LNCAP (cell line): ENCODE results near the gene CLCA2.
A peak's percentile ranks its signal among the peaks of the same experiment; 100 is the strongest.

Source experiments
- TF ChIP-seq, protein P1 (sequence below): fragments of 450-650 bp; IDR thresholded peaks from 2 replicates; pipeline ENCODE4 v1.5.1; 2017; ENCODE audit warnings: mild to moderate bottlenecking

CLCA2 gene

GRCh38 chr1:86410879-86411278 lies 13.1 kb upstream of the CLCA2 start:
- TF ChIP-seq, protein P1, sequence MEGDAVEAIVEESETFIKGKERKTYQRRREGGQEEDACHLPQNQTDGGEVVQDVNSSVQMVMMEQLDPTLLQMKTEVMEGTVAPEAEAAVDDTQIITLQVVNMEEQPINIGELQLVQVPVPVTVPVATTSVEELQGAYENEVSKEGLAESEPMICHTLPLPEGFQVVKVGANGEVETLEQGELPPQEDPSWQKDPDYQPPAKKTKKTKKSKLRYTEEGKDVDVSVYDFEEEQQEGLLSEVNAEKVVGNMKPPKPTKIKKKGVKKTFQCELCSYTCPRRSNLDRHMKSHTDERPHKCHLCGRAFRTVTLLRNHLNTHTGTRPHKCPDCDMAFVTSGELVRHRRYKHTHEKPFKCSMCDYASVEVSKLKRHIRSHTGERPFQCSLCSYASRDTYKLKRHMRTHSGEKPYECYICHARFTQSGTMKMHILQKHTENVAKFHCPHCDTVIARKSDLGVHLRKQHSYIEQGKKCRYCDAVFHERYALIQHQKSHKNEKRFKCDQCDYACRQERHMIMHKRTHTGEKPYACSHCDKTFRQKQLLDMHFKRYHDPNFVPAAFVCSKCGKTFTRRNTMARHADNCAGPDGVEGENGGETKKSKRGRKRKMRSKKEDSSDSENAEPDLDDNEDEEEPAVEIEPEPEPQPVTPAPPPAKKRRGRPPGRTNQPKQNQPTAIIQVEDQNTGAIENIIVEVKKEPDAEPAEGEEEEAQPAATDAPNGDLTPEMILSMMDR: no peak

- TF ChIP-seq, protein P1: no peak
Measured at GRCh38 chr1:86416343-86416742, 7.6 kb upstream of the CLCA2 start.

DNA sequence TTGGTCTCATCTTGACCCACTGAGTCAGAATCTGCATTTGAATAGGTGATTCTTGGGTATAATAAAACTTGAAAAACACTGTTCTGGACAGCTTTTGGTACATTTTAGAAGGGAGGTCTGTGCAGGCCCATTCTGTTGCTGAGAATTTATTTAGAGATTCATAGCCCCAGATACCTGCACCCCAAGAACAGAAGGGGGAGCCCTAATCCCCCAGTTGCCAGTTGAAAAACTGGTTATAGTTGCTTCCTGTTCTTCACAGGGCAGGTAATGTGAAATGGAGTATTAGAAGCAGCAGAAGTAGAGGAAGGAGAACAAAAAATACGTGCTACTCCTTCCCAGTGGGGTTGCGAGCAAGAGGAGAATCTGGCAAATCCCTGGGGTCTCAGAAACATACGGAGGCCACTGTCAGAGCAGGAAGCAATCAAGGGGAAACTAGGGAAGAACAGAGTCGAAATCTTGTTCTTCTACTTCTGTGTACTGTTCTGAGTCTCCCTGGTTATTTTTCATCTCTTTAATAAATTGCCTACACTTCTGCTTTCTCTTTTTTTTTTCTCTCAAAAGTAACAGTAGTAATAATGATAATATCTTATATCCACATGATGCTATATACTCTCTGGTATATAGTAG lies 4.6 kb upstream of the CLCA2 start:
- TF ChIP-seq, protein P1: peak; percentile 93

DNA sequence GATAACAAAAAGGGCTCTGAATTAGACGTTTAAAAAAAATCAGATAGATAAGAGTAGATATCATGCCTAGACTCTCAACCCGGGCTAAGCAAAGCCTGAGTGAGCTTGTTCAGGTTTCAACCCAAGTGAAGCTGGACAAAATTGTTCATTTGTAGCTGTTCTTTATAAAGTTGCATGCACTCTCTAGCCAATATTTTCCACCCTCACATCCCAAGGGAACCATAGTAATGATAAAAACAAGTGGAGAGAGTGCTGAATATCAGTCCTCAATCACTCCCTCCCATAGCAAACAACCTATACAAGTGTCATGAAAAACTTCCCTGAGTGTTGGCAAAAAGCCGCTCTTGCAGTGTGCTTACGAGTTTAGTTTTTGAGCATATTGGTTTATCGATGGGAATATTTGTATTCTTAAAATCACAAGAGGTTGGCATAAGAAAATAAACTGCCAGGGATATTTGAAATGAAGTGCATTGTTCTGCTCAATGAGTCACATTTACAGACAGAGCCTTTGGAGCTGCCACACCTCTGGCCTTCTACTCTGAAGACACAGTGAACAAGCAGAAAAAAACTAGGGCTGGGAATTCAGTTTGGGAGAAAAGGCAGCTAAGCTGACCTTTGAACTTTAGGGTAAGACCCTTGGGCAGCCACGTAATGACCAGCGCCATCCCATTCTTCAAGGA lies 2.2 kb upstream of the CLCA2 start:
- TF ChIP-seq, protein P1: no peak

DNA sequence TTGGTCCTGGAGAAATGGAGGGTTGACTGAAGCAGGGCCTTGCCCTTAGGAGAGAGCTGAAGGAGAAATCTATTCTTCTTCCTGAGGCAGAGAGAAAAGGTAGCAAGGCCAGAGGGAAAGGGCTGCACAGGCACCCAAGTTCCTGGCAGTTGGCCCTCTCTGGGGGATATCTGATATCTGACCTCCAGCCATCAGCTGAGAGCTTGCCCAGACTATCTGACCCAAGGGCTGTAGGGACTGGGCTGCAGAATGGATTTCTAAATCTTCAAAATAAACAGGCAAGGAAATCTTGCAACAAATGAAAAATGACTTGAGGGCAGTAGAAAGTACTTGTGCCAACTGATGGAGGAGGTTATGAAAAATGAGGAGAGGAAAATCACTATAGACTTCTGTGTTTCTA lies 498 bp upstream of the CLCA2 start:
- TF ChIP-seq, protein P1: no peak

GRCh38 chr1:86429122-86429725 lies 5.3 kb downstream of the CLCA2 start:
- TF ChIP-seq, protein P1: no peak

GRCh38 chr1:86429835-86430234 lies 5.9 kb downstream of the CLCA2 start:
- TF ChIP-seq, protein P1: no peak
